Posterior vena cava (tissue), 2 donors: ENCODE measurements around the gene SMIM35. TPM values are rescaled to one million over a fixed set of nuclear protein-coding genes. Genes with fewer than 3 reads are reported as not detected.

Experiments
- DNase-seq: peaks from one replicate; pipeline ENCODE4 v3.0.0-alpha.2; 2020; ENCODE audit warnings: low spot score
- intact Hi-C, 2 donors: fragments of 100-400 bp; cut with DNase I; formaldehyde crosslinking; loops; one replicate each; pipeline versions ENCODE4 v1.14.1 to v1.14.2; 2022 to 2023
- total RNA-seq, 2 donors: library from RNA; stranded (reverse); fragmentation: NEBNext Ultra II Directional; extraction: Animal tissue kit (Norgen Biotek cat#: 25700); gene quantifications; one replicate each; pipeline ENCODE4 v1.2.1, GENCODE V29; 2021
- donor health status: DM: yes; HTN: yes; CAD: no.
- donor health status: DM: yes; HTN: yes; CAD: no.

Gene SMIM35
- total RNA-seq, 2 donors from 2014 or later = not detected

DNA sequence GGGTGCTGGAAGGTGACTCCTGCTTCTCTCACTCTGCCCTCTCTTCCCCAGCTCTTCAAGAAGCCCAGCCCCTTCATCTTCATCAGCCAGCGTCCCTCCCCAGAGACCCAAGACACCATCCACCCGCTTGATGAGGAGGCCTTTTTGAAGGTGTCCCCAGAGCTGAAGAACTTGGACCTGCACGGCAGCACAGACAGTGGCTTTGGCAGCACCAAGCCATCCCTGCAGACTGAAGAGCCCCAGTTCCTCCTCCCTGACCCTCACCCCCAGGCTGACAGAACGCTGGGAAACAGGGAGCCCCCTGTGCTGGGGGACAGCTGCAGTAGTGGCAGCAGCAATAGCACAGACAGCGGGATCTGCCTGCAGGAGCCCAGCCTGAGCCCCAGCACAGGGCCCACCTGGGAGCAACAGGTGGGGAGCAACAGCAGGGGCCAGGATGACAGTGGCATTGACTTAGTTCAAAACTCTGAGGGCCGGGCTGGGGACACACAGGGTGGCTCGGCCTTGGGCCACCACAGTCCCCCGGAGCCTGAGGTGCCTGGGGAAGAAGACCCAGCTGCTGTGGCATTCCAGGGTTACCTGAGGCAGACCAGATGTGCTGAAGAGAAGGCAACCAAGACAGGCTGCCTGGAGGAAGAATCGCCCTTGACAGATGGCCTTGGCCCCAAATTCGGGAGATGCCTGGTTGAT lies 88.0 kb downstream of the SMIM35 start:
- intact Hi-C loops = no loop called here
- no peak for DNase-seq

DNA sequence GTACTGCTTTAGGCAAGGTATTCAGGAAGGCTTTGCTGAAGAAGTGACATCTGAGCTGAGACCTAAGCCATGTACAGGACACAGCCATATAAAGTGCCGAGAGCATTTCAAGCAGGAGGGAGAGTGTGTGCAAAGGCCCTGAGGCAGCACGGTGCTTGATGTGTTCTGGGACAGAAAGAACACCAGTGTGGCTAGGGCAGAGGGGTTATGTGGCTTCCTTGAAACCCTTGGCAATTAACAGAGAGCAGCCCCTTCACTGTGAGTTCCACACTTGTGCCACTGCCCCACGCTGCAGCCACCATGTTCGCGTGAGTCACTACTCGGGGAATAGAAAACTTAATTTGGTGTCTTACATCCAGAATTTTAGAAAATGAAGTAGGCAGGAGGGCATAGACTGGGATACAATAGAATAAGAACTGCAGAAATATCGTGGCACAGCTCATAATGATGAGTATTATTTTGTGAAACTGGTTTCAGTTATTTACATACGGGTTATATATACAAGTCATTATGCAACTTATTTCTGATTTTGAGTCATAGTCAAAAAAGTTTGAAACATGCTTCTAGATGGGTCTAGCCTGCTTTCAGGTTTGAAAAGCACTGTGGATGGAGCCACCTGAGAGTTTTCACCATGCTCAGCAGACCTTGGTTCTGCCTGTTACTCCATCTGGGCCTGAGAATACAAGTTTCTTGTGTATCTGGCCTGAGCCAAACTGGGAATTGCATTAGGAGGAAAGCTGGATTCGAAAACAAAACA lies 88.8 kb downstream of the SMIM35 start:
- intact Hi-C loops = no loop called here
- DNase-seq = no peak

DNA sequence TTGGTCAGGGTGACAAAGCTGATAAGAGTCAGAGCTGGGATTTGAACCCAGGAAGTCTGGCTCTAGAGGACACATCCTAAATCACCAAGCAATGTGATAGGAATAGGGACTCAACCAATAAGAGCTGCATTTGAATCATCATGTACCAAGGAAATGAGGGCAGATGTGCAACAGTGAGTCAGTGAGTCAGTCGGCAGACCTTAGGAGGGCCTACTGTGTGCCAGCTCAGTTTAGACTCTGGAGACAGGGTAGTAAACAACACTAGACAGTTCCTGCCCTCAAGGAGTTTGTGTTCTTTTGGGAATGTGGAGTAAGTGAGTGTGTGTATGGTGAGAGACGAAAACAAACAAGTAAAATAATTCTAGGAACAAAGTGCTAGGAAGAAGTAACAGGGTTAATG lies 89.4 kb downstream of the SMIM35 start:
- no peak for DNase-seq
- intact Hi-C loops = no loop called here

DNA sequence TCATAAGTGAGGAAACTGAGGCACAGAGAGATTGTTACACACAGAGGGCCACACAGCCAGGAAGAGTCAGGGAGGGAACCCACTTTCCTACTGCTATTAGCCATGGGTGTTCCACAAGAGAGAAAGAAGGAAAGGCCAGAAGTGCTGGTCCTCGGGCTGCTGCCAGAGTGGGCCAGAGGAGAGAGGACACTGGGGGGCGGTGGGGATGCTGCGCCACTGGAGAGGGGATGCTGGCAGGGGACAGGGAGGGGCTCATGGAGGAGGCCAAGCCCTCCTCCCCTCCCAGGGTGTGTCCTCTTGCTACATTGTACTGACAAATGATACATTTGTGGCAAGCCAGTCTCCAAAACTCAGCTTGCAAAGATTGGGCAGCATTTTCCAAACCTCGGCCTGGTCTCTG lies 90.7 kb downstream of the SMIM35 start:
- DNase-seq = no peak
- intact Hi-C loops = no loop called here

DNA sequence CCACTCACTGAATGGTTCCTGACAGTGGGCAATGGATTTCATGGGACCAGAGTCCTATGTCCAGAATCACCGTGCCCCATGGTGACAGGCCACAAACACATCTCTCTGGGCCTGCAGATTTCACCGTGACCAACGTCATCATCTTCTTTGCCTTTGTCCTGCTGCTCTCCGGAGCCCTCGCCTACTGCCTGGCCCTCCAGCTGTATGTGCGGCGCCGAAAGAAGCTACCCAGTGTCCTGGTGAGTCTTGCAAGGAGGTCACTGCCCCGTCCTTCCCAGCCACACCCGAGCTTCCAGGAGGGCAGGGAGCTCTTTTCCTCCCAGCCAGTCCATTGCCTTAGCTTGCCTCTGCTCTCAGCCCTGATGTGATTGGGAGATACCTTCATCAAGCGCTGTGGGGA lies 91.3 kb downstream of the SMIM35 start:
- no peak for DNase-seq
- intact Hi-C loops = no loop called here

DNA sequence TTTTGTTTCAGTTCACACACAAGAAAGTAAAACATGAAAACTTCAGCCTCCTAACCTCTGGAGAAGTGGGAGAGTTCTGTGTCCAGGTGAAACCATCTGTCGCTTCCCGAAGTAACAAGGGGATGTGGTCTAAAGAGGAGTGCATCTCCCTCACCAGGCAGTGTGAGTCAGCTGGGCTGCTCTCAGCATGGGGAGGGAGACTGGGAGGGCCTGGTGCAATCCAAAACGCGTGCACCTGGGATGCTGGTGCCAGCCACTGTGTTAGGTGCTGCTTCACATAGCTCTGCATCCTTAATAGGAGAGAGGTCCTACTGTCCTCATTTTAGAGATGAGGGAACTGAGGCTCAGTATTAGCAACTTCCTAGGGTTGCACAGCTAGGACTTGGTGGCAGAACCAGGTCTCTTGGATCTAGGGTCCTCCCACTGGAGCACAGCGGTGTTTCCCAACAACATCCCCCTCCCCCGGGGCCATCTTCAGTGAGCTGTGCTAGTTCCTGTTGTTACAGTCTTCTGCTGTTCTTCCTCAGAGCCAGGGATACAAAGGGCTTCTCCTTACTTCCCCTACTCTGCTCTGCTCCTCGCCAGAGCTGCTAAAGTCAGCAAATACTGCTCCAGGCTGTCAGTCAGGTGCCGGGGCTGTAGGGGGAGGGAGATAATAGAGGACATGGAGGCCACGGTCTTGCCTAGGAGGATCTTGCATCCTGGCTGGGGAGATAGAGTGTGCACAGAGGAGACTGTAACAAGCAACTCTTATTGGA lies 92.6 kb downstream of the SMIM35 start:
- intact Hi-C loops = no loop called here
- DNase-seq = no peak

DNA sequence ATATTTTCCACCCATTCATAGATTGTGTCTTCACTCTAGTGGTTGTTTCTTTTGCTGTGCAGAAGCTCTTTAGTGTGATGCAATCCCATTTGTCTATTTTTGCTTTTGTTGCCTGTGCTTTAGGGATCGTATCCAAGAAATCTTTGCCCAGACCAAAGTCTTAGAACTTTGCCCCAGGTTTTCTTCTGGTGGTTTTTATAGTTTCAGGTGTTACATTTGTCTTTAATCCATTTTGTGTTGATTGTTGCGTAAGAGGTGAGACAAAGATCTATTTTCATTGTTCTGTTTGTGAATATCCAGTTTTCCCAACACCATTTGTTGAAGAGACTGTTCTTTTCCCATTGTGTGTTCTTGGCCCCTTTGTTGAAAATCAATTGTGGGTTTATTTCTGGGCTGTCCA lies 94.1 kb downstream of the SMIM35 start:
- no peak for DNase-seq
- intact Hi-C loops = no loop called here

DNA sequence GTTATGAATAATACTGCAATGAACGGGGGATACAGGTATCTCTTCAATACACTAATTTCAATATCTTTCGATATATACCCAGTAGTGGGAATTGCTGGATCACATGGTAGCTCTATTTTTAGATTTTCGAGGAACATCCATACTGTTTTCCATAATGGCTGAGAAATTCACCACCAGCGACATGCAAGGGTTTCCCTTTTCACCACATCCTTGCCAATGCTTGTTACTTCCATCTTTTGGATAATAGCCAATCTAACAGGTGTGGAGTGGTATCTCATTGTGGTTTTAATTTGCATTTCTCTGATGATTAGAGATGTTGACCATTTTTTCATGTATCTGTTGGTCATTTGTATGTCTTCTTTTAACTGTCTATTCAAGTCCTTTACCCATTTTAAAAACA lies 94.6 kb downstream of the SMIM35 start:
- DNase-seq = no peak
- intact Hi-C loops = no loop called here

DNA sequence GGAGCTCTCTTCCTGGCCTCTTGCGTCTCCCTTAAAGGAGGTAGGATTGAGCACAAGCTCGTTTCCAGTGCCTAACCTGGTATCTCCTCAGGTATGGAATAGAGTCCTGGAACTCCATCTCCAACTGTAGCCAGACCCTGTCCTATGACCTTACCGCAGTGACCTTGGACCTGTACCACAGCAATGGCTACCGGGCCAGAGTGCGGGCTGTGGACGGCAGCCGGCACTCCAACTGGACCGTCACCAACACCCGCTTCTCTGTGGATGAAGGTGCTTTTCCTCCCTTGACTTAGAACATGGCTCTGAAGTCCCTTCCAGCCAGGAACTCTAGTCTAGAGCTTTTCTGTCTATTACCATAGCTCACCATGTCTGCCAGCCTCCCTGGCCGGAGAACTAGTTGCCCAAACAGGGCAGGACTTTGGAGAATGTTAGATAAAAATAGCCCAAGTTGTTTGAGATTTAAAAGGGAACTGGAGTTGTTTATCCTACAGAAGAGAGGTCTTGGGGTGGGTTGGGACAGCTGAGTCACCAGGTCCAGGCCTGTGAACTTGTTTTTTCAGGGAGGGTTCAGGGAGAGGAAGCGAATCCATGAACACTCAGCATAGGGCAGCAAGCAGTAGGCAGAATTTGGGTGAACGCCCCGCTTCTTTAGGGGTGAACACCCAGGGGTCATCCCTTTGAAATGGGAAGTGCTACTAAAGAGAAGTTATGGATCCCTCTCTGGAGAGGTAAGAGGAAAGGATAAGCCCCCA lies 97.2 kb downstream of the SMIM35 start:
- no peak for DNase-seq
- intact Hi-C loops = no loop called here

DNA sequence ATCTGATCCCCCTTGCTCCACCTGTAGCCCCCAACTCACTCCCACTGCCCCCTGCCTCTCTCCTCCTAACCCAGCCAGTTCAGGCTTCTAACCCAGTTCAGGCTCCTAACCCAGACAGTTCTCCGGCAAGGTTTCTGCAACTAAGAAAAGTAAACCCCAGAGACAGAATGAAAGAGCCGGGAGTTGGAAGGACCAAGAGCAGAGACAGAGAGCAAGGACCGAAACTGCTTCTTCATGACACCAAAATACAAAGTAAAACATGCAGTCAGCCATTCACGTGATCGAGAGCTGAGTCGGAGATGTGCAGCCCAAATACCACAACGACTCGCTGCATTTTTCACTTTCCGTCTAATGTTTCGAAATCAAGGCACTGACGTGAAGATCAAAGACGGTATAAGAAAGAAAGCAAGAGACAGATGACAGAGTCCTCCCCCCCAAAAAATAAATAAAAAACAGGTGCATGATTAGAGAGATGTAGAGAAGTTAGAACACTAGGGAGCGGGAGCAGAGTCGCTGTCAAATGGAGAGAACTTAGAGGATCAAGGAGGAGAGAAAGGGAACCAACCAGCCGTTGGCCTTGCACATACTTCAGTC lies 99.7 kb downstream of the SMIM35 start:
- intact Hi-C loops = no loop called here
- no peak for DNase-seq

DNA sequence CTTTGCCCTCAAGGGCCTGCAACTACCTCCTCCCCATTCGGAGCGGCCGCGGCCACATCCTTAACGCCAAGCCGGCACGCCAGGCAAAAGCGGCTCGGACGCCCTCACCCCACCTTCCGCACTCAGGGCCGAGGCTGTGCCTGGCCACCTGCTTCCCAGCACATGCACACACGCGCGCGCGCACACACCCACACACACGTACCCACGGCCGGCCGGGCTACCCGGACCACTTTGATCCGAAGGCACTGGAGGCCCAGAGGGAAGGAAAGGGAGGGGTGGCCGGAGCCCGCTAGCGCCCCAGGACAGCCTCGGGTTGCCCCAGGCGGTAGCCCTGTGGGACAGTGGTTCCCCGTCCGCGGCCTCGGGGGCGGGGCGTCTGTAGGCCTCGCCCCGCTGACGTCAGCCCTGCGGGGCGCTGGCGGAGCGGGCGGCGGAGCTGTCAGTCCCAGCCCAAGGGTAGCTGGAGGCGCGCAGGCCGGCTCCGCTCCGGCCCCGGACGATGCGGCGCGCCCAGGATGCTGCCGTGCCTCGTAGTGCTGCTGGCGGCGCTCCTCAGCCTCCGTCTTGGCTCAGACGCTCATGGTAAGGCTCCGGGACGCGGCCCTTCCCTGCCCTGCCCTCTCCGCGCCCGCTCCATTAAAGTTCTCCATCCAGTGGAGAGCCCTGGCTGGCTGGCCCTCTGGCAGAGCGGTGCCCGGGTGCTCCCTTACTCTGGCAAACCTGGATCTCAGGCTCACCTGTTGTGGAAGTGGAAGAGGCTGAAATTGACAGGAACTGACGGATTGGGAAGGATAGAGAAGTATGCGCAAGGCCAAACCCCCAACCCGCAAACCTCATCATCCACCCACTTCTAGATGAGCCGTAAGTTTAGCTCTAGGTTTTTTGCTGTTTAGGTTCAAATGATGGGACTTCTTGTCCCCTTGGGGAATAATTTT lies 100.5 kb downstream of the SMIM35 start, which contains the start of gene IL10RA:
TSS of gene IL10RA (plus strand) at position 442 of the 935 bp plus-strand sequence. CDS start at position 516, 74 bp downstream.
- peak; percentile 96 for DNase-seq

DNA sequence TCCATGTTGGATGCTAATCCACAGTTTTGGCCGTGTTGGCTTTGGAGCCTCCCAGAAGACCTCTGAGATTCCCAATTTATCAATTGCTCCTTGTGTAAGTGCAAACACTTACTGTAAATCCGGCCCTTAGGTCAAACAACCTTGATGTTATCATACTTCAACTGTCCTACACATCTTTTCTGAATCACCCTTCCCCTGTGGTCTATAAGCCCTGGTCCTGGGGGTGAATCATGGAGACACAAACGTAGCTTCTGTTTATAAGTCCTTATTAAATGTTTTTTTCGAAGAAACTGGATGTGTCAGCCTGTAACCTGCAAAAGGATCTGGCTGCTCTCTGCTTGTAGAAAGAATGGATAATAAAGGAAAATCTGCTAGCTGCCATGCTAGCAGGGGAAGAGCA lies 102.3 kb downstream of the SMIM35 start:
- no peak for DNase-seq
- intact Hi-C loops = no loop called here

More for the DNA sequence above, 100.5 kb downstream of the SMIM35 start, which contains the start of gene IL10RA:
- intact Hi-C loops = no loop called here

DNA sequence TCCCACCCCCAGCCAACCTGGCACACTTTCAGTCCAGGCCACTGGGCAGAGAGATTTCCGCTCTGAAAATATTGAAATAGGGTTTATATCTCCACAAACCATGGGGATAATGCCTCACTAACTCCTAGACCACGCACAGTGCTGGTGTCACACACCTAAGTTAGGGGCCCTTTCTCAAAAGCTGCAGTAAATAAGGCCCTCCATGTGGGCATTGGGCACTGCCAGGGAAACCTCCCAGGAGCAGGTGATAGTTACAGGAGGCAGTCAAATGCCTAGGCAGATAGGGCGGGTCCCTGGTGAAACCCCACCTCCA lies 103.6 kb downstream of the SMIM35 start:
- no peak for DNase-seq
- intact Hi-C loops = no loop called here

DNA sequence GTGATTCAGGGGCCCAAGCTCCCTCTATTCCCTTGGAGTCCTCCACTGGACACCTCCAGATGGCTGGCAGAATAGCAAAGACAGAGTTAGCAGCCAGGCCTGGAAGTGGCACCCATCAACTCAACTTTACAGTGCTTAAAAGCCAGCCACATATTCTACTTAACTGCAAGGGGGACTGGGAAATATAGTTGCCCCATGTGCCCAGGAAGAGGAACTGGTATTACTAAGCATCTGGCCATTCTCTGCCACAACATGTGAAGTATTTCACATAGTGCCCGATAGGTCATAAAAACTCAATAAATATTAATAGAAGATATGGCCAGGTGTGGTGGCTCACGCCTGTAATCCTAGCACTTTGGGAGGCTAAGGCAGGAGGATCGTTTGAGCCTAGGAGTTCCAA lies 106.0 kb downstream of the SMIM35 start:
- no peak for DNase-seq
- intact Hi-C loops = no loop called here

DNA sequence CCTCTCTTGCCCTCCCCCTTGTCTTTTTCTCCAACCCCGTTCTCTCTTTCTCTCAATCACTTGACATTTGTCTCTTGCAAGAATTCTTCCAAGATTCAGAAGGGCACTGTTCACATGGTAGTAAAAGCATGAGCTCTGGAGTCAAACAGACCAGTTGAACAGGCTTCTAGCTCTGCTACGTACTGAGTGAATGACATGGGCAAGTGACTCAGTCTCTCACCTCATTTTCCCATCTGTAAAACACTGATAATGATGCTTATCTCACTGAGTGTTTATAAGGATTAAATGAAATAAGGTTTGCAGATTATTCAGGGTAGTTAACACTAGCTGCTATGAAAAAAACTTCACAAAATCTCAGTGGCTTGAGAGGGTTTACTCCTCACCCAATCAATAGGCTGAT lies 106.5 kb downstream of the SMIM35 start:
- intact Hi-C loops = no loop called here

DNA sequence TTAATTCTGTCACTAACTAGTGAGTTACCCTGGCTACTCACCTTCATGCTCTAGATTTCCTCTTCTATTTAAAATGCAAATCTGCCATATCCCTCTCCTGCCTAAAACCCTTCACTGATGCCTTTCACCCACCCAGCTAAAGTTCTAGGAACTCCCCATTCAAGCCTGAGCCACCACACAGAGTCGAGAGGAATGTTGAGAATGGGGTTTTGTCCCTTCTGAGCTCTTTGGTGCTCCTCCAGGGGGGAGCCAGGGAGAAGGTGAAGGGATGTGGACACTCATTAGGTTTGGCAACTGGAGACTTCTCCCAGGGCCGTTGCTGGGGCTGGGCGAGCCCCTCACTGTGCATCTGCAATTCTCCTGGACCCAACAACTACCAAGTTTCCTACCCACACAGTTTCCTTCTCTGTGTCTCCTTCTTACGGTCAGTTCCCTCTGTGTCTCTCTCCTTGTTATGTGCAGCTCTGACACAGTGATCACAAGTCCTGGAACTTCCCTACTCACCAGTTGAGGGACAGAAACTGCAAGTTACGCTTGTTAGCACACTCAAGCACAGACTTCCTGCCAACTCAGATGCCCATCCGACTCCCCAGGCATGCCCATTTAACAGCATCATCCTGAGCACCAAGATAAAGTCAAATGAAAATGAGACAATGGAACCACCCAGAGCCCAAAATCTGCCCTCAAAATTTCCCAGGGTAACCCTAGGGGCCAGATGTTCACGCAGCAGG lies 107.1 kb downstream of the SMIM35 start:
- intact Hi-C loops = no loop called here
- no peak for DNase-seq

More for the DNA sequence above, 106.5 kb downstream of the SMIM35 start:
- DNase-seq = no peak

DNA sequence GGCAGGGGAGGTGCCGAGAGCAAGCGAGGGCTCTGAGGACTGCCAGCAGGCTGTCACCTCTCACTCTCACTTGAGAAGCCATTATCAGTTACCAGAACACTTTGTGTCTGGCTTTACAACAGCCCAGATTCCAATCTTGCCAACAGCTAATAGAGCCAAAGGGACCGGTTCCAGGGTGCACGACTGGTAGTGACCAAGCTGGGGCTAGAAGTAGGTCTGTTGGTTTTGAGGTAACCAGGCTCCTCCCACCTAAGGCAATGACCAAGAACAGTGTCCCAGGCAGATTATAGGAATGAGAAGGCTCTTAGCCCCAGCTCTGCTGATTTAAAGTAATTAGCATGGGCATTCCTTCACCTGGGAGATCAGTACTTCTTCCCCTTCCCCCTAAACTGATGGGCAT lies 107.8 kb downstream of the SMIM35 start:
- DNase-seq = no peak
- intact Hi-C loops = no loop called here
